ENCODE measurements around the gene LHFPL6. TPM values are rescaled to one million over a fixed set of nuclear protein-coding genes. Genes with fewer than 3 reads are reported as not detected.

LHFPL6 gene
- total RNA-seq, 2 donors from 2014 or later, result 7.5 to 40.0 TPM

DNA sequence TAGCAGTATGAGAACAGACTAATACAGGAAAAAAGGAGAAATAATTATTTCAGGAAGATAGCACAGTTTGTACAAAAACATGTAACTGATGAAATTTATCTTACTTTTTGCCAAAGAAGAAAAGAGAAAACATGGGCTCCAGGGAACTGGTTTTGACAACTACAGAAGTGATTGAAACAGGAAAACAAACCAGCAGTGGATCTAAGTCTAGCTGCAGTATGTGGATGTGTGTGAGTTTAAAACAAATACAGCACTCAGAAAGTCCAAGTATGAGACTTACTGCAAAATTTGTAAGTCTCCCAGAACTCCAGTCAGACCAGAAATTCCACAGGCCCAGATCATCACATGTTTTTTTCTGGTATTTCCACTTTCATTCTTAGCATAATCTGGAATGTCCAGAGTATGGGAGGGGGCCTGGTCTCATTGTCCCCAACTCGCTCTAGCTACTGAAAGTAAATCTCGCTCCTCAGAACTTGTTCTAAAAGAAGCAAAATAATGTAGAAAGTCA is 305.3 kb downstream of the LHFPL6 start:
- Histone ChIP-seq H3K4me3 (no peak overlapping the region), H3K27ac (no peak overlapping the region), H3K36me3 (no peaks in the 10 kb centered on the region), H3K9me3 (no peaks in the 10 kb centered on the region), H3K27me3 (replicated peaks; ENCODE audit: insufficient read depth) (no peaks in the 10 kb centered on the region), H3K4me1 (replicated peaks) (no peaks in the 10 kb centered on the region)
- no peak for DNase-seq (ENCODE audit: low spot score)
- TF ChIP-seq POLR2AphosphoS5 (IDR thresholded peaks at IDR 0.05) (no peak), POLR2A (IDR thresholded peaks at IDR 0.05) (no peak)
- TF ChIP-seq, protein P1, sequence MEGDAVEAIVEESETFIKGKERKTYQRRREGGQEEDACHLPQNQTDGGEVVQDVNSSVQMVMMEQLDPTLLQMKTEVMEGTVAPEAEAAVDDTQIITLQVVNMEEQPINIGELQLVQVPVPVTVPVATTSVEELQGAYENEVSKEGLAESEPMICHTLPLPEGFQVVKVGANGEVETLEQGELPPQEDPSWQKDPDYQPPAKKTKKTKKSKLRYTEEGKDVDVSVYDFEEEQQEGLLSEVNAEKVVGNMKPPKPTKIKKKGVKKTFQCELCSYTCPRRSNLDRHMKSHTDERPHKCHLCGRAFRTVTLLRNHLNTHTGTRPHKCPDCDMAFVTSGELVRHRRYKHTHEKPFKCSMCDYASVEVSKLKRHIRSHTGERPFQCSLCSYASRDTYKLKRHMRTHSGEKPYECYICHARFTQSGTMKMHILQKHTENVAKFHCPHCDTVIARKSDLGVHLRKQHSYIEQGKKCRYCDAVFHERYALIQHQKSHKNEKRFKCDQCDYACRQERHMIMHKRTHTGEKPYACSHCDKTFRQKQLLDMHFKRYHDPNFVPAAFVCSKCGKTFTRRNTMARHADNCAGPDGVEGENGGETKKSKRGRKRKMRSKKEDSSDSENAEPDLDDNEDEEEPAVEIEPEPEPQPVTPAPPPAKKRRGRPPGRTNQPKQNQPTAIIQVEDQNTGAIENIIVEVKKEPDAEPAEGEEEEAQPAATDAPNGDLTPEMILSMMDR (IDR thresholded peaks at IDR 0.05), result no peak
- 53% methylated on average over 2 of the region's 2 CpGs for WGBS
- intact Hi-C loops (cut with DNase I), result no loop called here

DNA sequence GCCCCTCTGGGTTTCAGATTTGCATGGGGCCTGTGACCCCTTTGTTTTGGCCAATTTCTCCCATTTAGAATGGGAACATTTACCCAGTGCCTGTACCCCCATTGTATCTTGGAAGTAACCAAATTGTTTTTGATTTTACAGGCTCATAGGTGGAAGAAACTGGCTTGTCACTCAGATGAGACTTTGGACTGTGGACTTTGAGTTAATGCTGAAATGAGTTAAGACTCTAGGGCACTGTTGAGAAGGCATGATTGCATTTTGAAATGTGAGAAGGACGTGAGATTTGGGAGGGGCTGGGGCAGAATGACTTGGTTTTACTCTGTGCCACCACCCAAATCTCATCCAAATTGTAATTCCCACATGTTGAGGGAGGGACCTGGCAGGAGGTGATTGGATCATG is 306.0 kb downstream of the LHFPL6 start:
- H3K27me3 ChIP-seq (replicated peaks; ENCODE audit: insufficient read depth), result no peaks in the 10 kb centered on the region
- H3K9me3 ChIP-seq, result no peaks in the 10 kb centered on the region
- H3K27ac ChIP-seq, result no peak overlapping the region
- no peaks in the 10 kb centered on the region for H3K4me1 ChIP-seq (replicated peaks)
- intact Hi-C loops (cut with DNase I), result no loop called here
- no peaks in the 10 kb centered on the region for H3K36me3 ChIP-seq
- 100% methylated on average over 1 of the region's 1 CpG for WGBS
- H3K4me3 ChIP-seq, result no peak overlapping the region
- no peak for DNase-seq (ENCODE audit: low spot score)
- TF ChIP-seq, protein P1 (IDR thresholded peaks at IDR 0.05), result no peak
- no peak for TF ChIP-seq POLR2AphosphoS5 (IDR thresholded peaks at IDR 0.05)
- no peak for TF ChIP-seq POLR2A (IDR thresholded peaks at IDR 0.05)

DNA sequence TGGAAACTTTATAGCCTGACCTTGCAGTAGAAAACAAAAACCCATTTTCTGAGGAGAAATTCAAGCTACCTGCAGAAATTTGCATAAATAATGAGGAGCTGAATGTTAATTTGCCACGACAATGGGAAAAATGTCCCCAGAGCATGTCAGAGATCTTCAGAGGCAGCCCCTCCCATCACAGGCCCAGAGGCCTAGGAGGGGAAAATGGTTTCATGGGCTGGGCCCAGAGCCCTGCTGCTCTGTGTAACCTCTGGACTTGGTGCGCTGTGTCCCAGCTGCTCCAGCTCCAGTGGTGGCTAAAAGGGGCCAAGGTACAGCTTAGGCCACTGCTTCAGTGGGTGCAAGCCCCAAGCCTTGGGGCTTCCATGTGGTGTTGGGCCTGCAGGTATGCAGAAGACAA is 306.8 kb downstream of the LHFPL6 start:
- no peak for DNase-seq (ENCODE audit: low spot score)
- H3K9me3 ChIP-seq, result no peaks in the 10 kb centered on the region
- no peak overlapping the region for H3K27ac ChIP-seq
- no peaks in the 10 kb centered on the region for H3K36me3 ChIP-seq
- intact Hi-C loops (cut with DNase I), result no loop called here
- no peaks in the 10 kb centered on the region for H3K27me3 ChIP-seq (replicated peaks; ENCODE audit: insufficient read depth)
- H3K4me1 ChIP-seq (replicated peaks), result no peaks in the 10 kb centered on the region
- WGBS, result 44% methylated on average over 2 of the region's 2 CpGs
- no peak overlapping the region for H3K4me3 ChIP-seq
- TF ChIP-seq, protein P1 (IDR thresholded peaks at IDR 0.05), result no peak
- no peak for TF ChIP-seq POLR2AphosphoS5 (IDR thresholded peaks at IDR 0.05)
- TF ChIP-seq POLR2A (IDR thresholded peaks at IDR 0.05), result no peak

Other genes starting within 250 kb of the LHFPL6 start
- gene COG6, start 52.5 kb upstream of the LHFPL6 start, total RNA-seq, result 10 to 100 TPM; 19.5 to 27.6 TPM

Measured in prostate gland (tissue), 2 donors.